Urothelium cell line (cell line): ENCODE measurements around the gene RBM27.
"Not testable (repeated sequence)": the region's sequence is repeated elsewhere in the genome, so short reads cannot be mapped to it uniquely, and the experiment has no call there.

ENCODE experiments used
- DNase-seq: peaks from one replicate; pipeline ENCODE4 v3.0.0; 2011; ENCODE audit warnings: low spot score, mixed read lengths
- FAIRE-seq: peaks from 2 replicates; lab custom pipeline; 2011; peaks lifted over from hg19 to GRCh38; lab: Jason Lieb, UNC

The RBM27 gene, protein sequence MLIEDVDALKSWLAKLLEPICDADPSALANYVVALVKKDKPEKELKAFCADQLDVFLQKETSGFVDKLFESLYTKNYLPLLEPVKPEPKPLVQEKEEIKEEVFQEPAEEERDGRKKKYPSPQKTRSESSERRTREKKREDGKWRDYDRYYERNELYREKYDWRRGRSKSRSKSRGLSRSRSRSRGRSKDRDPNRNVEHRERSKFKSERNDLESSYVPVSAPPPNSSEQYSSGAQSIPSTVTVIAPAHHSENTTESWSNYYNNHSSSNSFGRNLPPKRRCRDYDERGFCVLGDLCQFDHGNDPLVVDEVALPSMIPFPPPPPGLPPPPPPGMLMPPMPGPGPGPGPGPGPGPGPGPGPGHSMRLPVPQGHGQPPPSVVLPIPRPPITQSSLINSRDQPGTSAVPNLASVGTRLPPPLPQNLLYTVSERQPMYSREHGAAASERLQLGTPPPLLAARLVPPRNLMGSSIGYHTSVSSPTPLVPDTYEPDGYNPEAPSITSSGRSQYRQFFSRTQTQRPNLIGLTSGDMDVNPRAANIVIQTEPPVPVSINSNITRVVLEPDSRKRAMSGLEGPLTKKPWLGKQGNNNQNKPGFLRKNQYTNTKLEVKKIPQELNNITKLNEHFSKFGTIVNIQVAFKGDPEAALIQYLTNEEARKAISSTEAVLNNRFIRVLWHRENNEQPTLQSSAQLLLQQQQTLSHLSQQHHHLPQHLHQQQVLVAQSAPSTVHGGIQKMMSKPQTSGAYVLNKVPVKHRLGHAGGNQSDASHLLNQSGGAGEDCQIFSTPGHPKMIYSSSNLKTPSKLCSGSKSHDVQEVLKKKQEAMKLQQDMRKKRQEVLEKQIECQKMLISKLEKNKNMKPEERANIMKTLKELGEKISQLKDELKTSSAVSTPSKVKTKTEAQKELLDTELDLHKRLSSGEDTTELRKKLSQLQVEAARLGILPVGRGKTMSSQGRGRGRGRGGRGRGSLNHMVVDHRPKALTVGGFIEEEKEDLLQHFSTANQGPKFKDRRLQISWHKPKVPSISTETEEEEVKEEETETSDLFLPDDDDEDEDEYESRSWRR

DNA sequence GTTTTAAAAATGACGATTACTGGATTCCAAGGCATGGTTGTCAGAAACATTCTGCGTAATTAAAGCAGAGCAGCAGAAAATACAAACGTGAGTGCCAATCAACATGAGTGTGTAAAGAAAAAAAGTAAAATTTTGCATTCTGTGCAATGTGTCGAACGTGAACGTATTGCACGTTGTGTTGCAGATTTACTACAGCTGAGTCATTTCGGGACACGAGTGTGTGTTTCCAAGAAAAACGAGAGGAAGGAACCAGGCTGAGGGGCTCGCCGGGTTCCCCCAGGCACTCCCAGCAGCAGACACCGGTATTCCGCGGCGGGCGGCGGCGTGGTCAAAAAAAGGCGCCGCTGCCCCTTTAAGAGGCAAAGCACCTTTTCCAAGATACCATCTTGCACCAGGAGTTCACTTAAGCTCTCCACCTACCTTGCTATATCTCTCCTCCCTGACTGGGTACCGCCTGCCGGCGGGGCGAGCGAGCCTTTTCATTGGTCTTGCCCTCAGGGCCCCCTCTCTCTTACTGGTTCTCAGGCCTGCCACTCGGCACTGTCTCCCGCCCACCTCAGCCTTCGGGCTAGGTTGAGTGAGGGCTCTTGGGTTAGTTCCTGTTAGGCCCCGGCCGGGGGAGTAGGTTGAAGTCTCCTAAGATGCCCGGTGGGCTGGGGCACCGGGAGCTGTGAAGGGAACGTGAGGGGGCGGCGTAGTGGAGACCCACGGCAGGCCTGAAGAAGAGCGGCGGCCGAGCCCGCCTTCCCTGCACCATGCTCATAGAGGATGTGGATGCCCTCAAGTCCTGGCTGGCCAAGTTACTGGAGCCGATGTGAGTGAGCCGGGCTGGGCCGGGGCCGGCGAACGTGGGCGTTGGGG lies at the start of gene RBM27:
RBM27 (plus strand) TSS at position 595 of the 861 bp plus-strand sequence; CDS start at position 756, 161 bp downstream.
- peak; percentile 95 for FAIRE-seq
- DNase-seq = peak; percentile 99

DNA sequence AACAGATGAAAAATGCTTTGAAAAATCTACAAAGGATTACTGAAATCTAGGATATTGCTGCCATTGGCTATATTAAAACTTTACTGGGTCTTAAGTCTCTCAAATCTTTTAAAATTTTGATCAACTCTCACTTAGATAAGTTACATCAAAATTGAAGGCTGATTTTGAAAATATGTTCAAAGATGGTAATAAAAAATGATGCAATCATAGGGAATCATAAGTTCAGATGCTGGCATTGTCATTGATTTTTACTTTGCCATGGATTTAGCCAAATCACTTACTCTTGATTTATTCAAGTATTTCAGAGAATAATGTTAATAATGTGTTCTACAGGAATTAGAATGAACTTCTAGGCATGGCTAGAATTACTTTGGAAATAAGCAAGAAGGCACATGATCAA lies 45.1 kb upstream of the RBM27 start:
- FAIRE-seq = no peak

DNA sequence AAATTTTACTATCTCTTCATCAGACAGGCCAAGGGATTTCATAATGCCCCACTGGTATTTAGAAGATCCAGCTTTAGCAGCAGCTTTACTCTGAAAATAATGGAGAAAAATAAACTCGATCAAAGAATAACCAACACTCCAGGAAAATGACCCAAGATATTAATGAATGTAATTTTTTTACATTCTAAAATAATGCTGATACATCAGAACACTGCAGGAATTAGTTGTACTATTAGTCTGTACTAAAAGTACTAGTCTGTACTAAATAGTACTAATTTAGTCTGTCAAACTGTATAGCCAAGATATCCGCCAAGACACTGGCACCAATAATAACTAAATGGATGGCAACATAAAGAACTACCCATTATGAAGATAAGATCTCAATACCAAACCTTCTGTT lies 39.0 kb upstream of the RBM27 start:
- no peak for DNase-seq
- no peak for FAIRE-seq

More for the DNA sequence above, 45.1 kb upstream of the RBM27 start:
- DNase-seq = no peak

DNA sequence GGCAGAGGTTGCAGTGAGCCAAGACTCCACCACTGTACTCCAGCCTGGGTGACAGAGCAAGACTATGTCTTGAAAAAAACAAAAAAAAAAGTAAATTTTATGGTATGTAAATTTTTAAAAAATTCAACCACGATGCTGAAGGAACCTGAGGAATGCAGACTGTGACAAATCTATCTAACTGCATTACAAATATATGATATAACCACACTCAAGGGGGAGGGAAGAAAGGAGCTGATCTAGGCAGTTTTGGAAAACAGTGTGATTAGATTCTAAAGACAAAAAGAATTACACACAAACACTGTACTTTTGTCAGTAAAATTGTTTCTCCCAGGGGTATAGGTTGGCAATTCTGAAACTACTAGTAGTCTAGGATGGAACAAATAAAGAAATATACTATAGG lies 37.9 kb upstream of the RBM27 start:
- DNase-seq (no peak), FAIRE-seq (no peak)

DNA sequence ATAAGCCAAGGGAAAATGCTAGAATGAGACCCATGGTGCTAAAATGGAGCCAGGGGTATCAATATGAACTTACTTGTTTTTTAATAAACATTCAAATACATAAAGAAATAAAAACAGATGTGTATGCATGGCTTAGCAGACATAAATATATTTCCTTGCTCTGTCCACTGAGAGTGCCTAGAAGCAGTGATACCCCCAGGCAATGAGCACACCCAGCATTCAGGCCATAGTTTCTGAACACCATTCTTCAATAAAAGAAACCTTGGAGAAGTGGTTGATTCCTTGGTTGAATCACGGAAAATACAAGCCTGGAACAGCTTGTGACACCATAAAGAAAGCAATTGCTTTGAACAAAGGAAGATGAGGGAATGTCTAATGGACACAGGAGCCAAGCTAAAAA lies 37.5 kb upstream of the RBM27 start:
- no peak for FAIRE-seq
- DNase-seq = no peak

DNA sequence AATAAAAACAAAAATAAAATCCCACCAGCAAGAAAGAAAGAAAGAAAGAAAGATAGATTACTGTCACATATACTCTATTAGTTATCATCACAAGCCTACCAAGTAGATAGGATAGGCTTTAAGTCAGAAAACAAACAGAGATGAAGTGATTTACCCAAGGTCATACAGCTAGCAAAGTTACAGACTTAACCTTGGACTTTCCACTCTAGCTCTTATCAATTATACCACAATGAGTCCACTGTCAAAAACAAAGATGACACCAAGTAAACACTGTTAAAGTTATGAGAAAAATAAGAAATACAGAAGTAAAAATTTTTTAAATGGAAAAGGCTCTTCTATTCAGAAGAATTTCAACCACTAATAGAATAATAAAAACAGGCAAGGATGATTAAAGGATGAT lies 34.3 kb upstream of the RBM27 start:
- FAIRE-seq (no peak), DNase-seq (no peak)

DNA sequence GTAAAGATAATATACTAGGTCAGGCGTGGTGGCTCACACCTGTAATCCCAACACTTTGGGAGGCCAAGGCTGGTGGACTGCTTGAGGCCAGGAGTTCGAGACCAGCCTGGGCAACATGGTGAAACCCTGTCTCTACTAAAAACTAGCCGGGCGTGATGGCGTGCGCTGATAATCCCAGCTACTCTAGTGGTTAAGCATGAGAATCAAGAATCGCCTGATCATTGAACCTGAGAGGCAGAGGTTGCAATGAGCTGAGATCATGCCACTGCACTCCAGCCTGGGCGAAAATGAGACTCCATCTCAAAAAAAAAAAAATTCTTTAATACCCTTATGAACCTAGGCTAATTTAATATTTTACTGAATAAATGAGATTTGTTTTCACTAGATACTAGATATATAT lies 30.4 kb upstream of the RBM27 start:
- FAIRE-seq, DNase-seq: not testable (repeated sequence)

DNA sequence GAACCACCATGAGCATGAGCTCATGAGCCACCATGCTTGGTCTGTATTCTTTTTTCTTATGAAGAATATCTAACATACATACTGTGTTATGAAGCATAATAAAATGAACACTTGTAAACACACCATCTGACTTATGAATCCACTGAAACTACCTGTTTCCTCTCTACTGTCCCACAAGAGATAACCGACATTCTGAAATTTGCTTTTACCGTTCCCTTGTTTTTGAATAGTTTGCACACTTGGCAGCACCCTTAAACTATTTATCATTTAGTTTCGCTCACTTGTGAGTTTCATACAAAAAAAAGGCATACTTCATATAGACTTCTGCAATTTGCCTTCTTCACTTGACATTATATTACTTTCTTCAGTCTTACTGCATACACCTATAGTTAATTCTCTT lies 29.8 kb upstream of the RBM27 start:
- FAIRE-seq (no peak), DNase-seq (no peak)

DNA sequence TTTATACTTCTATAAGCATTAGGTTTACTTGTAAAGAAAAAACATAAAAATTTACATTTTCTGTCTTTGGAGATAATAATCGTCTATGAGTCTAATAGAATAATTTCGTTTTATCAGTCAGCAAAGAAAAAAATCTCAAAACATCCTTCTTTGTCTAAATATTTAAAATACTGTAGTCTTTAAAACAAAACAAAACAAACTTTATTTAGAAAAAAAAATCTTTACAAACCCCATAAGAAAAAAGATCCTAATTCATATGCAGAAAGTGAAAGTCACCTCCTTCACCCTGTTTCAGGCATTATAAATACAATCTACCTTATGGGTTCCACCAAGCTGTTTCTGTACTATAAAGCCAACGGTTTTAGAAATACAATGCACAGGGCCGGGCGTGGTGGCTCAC lies 26.6 kb upstream of the RBM27 start:
- FAIRE-seq = no peak
- no peak for DNase-seq

DNA sequence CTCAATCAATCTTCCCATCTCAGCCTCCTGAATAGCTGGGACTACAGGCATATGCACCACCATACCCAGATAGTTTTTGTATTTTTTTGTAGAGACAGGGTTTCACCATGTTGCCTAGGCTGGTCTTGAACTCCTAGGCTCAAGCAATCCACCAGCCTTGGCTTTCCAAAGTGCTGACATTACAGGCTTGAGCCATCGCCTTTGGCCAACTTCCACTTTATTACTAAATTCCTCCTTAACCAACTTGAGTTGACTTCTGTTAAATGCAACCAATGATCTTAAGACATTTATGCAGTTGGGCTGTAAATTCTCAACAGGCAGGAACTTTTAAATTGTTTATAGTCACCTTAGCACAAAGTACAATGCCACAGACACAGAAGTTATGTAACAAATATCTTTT lies 23.7 kb upstream of the RBM27 start:
- DNase-seq (no peak), FAIRE-seq (no peak)

DNA sequence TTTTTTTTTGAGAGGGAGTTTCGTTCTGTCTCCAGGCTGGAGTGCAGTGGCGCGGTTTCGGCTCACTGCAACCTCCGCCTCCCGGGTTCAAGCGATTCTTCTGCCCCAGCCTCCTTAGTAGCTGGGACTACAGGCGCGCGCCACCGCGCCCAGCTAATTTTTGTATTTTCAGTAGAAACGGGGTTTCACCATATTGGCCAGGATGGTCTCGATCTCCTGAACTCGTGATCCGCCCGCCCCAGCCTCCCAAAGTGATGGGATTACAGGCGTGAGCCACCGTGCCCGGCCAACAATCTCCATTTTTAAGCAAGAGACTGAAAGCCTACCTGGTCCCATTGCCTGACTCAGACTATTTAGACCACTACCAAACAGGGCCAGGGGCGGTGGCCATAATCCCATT lies 20.0 kb upstream of the RBM27 start:
- not testable (repeated sequence) for DNase-seq, FAIRE-seq

DNA sequence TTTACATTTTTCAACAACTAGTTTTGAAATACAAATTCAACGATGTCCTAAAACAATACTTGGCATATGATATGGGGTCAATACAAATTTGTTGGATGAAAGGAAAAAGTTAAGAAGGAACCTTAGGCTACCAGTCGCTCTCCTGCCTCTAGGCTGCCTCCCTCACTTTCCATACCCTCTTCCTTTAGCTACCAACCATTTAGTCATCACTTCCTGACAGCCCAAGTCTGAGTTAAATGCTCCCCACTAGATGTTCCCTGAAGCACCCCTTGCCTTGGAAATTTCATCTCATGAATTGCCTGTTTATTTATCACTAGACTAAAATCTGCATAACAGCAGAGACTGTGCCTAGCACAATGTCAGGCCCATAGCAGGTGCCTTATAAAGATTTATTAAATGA lies 18.2 kb upstream of the RBM27 start:
- FAIRE-seq (no peak), DNase-seq (no peak)

DNA sequence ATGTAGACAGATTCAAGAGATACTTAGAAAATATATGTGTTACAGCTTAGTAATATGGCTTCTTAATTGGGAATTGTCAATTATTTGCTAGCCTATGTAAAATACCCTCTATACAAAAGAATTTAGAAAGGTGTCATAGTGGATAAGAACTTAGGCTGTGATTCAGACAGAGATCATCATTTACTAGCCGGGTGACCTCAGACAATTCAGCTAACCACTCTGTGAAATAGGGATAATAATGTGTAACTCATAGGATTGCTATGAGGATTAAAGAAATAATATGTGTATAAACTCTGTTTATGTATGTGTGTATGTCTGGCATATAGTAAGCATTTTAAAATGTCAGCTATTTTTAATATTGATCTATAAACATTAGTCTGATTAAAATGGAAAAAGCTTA lies 15.0 kb upstream of the RBM27 start:
- DNase-seq (no peak), FAIRE-seq (no peak)

DNA sequence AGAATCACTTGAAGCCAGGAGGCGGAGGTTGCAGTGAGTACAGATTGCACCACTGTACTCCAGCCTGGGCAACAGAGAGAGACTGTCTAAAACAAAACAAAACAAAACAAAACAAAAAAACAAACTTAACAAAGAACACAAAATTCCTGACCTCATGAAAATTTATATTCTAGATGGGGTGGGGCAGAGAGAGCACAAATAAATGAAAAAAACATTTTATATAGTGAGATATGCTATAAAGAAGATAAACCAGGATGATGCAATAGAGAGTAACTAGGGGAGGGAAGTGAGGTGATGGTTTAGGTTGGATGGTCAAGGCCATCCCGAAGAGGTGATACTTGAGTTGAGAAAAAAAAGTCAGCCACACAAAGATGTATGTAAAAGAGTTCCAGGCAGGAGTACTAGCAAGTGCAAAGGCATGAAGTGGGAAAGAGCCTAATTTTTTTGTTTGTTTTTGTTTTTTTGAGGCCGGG lies 10.8 kb upstream of the RBM27 start:
- no peak for FAIRE-seq
- DNase-seq = no peak

DNA sequence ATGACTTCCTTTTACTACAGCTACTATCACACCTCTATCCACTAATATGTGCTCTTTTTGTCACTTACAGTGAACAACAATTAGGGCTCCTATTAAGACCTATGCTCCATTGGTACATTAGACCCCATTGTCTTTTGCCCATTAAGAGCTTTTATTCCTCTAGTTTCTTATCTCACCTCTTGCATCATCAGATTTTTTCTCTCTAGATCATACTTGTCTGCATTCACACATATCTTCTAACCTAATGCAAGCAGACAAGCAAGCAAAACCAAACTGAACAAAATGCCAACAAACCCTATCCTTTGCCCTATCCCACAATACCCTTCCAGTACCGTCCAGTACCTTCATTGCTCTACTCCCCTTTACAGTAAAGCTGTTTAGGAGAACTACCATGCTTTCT lies 10.1 kb upstream of the RBM27 start:
- DNase-seq (no peak), FAIRE-seq (no peak)

DNA sequence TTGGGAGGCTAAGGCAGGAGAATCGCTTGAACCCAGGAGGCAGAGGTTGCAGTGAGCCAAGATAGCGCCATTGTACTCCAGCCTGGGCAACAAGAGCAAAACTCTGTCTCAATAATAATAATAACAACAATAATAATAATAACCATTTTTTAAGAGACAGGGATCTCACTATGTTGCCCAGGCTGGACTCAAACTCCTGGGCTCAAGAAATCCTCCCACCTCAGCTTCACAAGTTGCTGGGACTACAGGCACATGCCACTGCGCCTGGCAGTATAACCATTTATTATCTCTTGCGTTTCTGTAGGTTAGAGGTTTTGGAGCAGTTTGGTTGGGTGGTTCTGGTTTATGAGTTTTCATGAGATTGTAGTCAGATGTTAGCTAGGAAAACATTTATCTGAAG lies 8.4 kb upstream of the RBM27 start:
- not testable (repeated sequence) for DNase-seq, FAIRE-seq

DNA sequence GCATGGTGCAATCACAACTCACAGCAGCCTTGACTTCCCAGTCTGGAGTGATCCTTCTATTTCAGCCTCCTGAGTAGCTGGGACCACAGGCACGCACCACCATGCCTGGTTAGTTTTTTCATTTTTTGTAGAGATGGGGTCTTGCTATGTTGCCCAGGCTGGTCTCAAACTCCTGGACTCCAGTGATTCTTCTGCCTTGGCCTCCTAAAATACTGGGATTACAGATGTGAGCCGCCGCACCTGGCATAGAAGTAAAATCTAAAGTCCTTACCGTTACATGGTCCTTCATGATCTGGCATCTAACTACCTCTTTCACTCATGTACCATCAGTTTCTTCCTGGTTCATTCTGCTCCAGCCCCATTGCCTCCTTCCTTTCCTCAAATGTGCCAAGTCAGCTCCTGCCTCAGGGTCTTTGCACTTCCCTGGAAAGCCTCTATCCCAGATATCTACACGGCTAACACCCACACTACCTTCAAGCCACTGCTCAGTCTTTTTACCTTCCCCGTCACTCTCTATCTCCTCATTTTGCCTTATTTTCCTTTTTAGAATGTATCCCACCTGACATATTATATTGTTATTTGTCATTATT lies 6.9 kb upstream of the RBM27 start:
- FAIRE-seq = no peak

DNA sequence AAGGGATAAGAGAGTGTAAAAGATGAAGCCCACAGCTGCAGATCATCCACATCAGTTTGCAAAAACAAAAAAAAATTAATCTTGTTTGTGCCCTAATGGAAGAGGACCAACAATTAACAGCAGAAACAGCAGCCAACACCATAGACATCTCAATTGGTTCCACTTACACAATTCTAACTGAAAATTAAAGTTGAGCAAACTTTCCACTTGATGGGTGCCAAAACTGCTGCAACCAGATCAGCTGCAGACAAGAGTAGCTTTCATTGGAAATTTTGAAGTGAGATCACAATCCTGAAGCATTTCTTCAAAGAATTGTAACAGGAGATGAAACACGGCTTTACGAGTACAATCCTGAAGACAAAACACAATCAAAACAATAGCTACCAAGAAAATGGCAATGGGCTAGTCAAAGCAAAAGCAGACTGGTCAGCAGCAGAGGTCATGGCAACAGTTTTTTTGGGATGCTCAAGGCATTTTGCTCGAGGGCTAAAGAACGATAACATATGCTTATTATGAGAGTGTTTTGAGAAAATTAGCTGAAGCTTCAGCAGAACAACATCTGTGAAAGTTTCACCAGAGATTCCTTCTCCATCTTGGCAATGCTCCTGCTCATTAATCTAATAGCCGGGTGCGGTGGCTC lies 4.1 kb upstream of the RBM27 start:
- no peak for DNase-seq
- FAIRE-seq = no peak

More for the DNA sequence above, 6.9 kb upstream of the RBM27 start:
- DNase-seq = no peak

DNA sequence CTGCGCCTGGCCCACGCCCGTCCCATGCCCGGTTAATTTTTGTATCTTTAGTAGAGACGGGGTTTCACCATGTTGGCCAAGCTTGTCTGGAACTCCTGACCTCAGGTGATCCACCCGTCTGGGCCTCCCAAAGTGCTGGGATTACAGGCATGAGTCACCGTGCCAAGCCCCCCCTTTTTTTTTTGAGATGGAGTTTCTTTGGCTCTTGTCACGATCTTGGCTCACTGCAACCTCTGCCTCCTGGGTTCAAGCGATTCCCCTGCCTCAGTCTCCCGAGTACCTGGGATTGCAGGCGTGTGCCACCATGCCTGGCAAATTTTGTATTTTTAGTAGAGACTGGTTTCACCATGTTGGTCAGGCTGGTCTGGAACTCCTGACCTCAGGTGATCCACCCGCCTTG lies 1.6 kb upstream of the RBM27 start:
- not testable (repeated sequence) for DNase-seq, FAIRE-seq

DNA sequence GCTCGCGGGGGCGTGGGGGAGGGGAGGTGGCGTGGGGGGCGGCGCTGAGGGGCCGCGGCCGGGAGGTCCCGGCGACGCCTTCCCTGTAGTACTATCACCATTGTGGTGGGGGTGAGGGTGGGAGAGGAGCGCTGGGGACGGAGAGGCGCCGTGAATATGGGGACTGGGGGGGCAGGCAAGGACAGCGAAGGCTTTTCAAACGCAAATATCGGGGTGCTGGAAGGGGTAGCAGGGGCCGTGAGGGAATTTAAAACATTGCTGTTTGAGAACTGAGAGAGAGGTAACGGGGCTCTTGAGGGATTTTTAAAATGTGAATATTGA lies 427 bp downstream of the RBM27 start:
- no peak for FAIRE-seq
- DNase-seq = no peak
